GM19438 (cell line): Measurements from ENCODE around the gene PAQR5.
"Not testable (repeated sequence)": the region's sequence is repeated elsewhere in the genome, so short reads cannot be mapped to it uniquely, and the experiment has no call there.

Experiments
- ATAC-seq: cut with Tn5 transposase; IDR thresholded peaks from one replicate; pipeline ENCODE4 v1.9.1; 2021; ENCODE audit warnings: low read depth; ENCODE audit not compliant: unreplicated experiment

The PAQR5 gene

DNA sequence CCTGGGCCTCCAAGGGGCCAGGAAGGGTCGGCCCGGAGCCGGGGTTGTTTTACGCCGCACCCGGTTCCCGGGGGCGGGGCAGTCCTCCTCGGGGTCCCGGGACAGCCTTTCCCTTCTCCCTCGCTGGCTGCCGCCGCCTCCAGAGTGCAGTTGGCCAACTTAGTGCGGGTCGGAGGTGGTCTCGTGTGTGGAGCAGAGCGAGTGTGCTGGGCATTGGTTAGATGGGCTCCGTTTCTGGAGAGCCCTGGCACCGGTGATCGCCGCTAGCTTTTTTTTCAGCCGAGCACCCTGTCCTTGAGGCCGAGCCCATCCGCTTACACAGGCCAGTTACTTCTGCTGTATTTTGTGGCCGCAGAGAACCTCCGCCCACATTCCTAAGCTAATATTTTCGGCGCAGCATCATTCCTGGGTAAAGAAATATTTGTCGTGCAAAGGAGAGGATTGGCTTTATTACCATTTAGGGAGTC, 116.0 kb downstream of the PAQR5 start:
- peak; percentile 28 for ATAC-seq

DNA sequence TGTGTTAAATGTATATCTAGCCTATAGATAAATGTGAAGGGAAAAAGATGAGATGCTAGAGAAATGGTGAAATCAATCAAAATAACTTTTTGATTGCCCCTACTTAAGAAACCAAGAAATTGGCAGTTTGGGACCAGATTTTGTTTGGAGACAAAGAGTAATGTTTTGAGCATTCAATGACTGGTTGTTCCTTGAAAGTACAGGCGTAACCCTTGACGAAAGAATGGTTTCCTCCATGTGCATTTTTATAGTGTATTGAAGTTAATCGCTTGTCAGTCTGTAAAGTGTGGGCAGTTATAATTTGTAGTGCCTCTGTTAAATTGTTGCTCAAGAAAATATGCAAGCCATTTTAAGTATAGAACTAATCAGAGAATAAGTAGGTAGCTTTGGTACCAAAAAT, 116.7 kb downstream of the PAQR5 start:
- no peak for ATAC-seq

DNA sequence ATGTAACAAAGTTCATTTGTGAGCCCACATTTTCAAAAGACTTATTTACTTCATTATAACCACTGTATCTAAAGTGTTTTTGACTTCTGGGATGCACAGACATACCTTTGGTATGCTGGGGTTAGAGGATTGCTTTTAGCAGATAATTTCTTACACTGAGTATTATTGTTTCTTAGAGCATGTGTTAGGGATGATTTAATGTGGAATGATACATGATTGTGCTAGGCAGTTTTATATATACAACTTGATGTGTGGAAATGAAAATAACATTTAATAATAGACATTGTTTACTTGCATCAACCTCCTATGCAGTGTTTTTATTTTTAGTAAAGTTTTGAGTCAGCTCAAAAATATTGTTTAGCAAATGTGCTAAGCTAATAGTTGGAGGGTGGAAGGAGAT, 118.9 kb downstream of the PAQR5 start:
- ATAC-seq: no peak

DNA sequence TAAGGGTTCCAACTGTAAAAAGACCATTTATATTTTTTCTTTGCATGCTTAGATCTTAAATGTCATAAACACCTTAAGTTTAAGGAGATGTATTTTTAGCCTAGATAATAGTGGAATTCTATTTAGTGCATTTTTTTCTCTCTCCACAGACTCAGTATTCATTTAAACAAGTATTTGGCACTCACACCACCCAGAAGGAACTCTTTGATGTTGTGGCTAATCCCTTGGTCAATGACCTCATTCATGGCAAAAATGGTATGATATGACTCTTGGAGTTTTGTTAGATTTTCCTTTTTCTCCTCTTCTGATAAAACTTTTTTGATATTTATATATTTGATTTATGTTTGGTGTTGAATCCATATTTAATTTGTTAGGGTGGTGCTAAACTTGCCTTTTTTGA, 122.8 kb downstream of the PAQR5 start:
- no peak for ATAC-seq

DNA sequence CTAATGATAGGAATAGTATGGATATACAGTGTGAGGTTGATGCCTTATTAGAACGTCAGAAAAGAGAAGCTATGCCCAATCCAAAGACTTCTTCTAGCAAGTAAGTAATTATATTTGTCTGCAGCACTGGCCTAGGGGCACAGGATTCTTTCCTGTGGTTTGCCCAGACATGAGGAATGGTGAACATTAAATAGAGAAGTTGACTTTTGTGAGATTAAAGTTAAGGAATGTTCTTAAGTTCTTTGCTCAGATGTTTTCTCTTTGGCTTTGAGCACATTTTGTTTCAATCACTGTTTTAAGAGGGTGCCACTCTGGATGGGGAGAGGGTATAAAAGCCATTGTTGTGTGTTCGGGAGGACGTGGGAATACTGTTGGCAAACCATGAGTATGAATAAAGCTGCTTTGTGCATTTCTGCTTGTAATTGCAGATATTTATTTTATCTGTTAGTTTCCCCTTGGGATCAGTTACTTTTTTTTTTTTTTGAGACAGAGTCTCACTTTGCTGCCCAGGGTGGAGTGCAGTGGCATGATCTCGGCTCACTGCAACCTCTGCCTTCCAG, 123.7 kb downstream of the PAQR5 start:
- no peak for ATAC-seq

DNA sequence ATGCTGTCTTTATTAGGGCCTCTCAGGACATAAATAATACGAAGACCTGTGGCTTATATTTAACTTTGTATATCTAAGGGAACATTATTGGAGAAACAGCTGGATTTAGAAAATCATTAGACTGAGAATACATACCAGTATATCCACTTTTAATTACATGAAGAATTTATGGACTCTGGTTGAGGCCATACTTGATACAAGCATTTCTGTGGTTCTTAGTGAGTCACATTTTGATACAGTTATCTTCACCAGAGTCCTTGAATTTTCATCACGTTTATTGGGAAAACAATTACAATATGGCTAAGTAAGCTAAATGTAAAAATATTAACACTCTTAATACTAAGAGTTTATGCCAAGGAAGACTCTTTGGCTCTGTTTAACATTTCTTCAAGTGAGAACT, 125.3 kb downstream of the PAQR5 start:
- no peak for ATAC-seq

DNA sequence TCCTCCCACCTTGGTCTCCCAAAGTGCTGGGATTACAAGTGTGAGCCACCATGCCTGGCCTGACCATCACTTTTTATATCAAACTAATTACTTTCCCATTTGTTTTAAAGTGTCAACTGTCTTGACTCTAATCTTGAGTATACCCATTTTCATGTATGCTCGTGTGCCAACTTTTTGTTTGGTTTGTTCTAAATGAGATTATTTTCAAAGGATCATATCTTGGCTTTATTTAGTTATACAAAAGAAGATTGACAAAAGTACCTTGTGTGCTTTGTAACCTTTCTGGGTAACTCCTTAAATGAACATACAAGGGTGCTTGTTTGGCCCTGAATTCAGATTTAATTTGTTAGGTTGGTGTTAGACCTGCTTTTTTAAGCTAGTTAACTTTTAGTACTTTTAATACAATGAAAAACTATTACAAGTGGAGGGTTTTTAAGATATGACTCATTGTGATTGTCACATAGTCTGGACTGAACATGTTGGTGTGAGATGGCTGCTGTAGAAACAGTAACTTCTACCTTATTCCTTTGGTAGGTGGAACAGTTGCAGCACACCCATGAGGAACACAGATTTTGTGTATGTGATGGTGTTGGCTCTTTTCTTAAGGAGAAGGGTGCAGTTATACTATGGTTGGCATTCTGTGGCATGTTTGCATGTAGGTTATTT, 126.2 kb downstream of the PAQR5 start:
- no peak for ATAC-seq

DNA sequence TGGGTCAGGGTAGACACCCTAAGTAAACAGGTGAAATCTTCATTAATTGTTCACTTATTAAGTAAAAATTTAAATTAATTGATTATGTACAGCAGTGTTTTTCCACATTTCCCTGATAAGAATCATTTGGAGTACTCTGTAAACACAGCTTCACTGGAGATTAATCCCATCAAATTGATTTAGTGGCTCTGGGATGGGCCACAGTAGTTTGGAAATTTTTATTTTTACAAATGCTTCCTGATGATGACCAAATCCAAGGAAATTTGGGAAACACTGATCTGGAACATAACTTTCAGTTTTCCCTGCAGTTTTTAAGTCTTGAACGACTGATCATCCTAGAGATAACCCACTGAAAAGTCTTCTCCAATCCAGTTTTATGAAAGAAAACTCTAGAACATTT, 135.1 kb downstream of the PAQR5 start:
- no peak for ATAC-seq

DNA sequence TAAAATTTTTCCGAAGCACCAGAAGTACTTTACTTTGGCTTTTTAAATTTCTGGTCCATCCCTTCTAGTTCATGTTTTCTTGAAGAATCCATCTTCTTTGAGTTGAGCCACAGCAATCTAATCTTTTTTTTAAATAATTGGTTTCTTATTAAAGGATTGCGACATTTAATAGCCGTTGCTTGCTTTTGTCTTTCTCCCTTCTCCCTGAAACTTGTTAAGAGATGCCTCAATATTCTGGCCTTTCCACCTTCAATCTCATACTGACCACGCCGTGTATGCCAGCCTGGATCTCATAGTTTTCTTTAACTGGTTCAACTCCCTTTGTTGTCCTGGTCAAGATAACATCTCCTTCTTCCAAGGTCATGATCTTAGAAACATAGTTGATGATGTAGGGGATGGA, 135.5 kb downstream of the PAQR5 start:
- ATAC-seq: no peak

DNA sequence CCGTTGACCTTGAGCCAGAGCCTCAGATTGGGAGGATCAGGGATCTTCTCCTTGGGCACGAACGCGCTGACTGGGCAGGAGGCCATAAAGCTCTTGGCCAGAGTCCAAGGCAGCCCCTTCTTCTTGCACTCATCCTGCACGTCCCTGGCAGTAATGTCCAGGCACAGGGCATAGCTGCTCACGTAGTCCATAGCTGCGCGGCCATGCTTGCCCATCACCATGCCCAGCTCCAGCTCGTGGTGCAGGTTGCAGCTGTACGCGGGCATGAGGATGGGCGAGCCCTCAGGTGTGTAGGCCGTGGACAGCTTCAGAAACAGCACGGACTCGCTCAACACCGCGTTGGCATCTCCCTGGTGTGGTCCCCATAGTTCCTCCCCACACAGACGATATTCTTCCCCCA, 136.0 kb downstream of the PAQR5 start:
- no peak for ATAC-seq

DNA sequence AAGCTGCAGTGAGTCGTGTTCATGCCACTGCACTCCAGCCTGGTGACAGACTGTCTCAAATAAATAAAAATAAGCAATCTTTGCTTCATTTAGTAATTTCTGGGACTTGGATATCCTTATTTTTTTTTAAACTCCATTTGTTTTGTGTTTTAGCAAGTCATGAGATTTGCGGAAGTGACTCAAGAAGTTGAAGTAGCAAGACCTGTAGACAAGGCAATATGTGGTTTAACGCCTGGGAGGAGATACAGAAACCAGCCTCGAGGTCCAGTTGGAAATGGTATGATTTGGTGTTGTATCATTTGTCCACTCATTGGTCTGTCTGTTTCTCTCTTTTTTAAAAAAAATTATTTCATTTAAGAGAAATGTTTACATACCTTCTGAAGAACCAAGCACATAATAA, 137.3 kb downstream of the PAQR5 start:
- no peak for ATAC-seq

DNA sequence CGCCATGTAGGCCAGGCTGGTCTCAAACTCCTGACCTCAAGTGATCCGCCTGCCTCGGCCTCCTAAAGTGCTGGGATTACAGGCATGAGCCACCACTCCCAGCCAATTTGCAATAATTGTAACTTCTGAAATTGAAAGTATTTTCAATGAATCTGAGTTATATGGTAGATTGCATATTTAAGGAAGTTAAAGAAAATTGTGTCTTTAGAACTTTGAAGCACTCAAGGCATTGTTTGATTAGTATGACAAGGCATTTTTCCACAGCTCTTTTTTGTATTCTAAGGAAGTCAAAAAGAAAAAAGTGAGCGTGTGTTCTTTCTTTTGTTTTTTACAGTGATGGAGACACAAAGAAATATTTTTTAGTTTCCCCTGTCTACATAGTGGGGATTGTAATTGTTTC, 138.2 kb downstream of the PAQR5 start:
- ATAC-seq: no peak

DNA sequence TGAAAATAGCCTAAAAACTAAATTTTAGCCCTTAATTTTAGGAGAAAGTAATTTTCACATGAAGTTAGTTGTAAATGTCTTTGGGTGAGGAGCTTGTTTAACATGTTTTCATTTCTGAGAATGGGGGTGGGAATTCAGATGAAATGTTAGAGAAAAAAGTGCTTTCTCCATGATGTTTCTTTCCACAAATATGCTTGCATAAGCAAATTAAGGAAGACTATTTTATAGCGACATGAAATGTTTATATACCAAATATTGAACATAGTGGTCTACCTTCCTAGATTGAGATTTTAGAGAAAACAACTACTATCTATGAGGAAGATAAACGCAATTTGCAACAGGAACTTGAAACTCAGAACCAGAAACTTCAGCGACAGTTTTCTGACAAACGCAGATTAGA, 140.9 kb downstream of the PAQR5 start:
- no peak for ATAC-seq

DNA sequence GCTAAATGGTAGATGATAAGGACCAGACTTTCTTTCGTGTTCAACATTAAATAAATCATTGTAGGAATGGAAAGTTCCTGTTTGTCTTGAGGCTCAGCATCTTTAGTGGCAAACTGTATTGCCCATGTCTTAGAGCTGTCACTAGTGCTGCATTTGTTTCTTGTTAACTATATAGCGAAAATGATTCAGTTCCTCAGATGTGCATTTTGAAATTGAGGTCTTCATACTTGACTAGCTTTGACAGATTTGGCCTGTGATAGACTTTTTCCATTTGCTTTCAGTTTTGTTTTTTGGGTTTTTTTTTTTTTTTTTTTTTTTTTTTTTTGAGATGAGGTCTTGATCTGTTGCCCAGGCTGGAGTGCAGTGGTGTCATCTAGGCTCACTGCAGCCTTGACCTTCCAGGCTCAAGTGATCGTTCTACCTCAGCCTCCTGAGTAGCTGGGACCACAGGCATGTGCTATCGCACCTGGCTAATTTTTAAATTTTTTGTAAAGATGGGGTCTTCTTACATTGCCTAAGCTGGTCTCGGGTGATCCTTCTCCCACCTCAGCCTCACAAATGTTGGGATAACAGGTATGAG, 144.4 kb downstream of the PAQR5 start:
- no peak for ATAC-seq

DNA sequence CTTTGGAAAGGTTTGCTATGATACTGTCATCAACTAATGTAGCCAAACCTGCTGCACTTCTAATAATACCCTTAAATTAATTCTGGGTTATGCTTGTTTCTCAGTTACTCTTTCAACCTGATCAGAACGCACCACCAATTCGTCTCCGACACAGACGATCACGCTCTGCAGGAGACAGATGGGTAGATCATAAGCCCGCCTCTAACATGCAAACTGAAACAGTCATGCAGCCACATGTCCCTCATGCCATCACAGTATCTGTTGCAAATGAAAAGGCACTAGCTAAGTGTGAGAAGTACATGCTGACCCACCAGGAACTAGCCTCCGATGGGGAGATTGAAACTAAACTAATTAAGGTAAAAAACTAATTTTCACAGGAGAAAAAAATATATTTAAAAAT, 146.0 kb downstream of the PAQR5 start:
- no peak for ATAC-seq

DNA sequence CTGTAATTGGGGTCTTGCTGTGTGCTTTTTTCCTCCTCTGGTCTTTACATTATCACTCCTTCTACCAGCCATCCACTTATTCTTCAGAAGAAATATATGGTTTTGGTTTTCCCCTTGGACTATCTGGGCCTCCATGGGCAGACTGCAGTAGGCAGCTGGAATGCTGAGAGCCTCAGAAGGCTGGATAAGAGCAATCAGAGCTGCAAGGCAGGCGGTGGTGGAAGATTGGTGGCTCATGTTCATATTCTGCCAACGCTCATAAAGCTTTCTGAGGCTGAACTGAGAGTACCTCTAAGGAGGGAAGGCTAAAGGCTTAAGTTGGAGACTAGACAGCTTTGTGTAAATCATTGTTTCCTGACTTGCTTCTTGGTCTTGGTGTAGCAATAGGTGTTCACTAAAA, 148.2 kb downstream of the PAQR5 start:
- ATAC-seq: no peak

DNA sequence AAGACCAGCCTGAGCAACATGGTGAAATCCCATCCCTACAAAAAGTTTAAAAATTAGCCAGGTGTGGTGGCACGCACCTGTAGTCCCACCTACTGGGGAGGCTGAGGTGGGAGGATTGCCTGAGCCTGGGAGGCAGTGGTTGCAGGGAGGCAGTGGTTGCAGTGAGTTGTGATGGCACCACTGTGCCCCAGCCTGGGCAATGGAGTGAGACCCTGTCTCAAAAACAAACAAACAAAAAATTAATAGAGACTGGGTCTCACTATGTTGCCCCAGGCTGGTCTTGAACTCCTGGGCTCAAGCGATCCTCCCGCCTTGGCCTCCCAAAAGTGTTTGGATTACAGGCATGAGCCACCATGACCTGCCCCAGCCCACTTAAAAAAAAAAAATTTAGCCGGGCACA, 151.5 kb downstream of the PAQR5 start:
- not testable (repeated sequence) for ATAC-seq

DNA sequence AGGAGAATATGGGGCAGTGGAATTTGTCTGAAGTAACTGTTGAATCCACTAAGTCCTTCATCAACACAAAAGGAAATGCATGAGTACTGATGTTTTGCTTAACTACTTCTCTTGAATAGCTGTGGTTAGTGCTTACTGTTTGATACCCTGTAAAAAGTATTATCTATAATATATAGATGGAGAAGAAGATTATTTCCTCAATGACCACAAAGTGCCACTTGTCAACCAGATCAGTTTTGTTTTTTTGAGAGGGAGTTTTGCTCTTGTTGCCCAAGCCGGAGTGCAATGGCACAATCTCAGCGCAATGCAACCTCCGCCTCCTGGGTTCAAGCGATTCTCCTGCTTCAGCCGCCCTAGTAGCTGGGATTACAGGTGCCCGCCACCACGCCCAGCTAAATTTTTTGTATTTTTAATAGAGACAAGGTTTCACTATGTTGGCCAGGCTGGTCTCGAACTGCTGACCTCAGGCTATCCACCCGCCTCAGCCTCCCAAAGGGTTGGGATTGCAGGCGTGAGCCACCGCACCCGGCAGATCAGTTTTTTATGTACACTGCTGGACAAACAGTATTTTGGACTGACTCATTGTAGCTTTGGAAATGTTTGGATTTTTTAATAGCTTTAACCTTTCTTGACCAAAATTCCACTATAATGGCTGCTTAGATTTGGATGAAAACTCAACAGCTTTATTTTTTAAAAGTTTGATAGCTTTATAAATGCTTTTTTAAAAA, 152.4 kb downstream of the PAQR5 start:
- ATAC-seq: no peak

DNA sequence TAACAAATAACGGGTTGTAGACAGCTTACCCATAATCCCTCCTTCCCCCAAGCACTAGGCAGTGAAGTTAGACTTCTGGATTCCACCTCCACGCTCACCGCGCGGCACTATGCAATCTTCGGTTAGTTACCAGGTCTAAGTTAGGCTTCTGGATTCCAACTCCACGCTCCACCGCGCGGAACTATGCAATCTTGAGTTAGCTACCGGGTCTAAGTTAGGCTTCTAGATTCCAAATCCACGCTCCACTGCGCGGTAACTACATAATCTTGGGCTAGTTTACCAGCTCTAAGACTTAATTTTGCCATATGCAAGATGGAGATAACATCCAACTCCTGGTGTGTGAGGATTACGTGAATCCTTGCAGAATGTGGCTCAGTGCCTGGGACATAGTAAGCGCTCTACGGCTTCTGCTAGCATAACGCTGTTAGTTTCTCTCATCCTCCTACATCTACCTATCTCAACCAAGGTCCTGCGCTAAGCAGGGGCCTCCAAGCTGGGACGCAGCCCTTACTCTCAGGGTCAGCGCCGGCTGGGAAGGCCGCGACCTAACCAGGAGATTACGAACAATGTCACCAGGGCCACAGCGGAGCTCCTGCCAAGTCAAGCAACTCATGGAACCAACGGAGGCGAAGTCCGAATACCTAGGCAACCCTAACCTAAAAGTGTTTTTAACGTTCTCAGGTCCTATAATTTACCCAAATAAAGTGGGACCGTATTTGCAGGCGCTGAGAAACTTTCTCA, 153.4 kb downstream of the PAQR5 start:
- ATAC-seq: peak; percentile 42

DNA sequence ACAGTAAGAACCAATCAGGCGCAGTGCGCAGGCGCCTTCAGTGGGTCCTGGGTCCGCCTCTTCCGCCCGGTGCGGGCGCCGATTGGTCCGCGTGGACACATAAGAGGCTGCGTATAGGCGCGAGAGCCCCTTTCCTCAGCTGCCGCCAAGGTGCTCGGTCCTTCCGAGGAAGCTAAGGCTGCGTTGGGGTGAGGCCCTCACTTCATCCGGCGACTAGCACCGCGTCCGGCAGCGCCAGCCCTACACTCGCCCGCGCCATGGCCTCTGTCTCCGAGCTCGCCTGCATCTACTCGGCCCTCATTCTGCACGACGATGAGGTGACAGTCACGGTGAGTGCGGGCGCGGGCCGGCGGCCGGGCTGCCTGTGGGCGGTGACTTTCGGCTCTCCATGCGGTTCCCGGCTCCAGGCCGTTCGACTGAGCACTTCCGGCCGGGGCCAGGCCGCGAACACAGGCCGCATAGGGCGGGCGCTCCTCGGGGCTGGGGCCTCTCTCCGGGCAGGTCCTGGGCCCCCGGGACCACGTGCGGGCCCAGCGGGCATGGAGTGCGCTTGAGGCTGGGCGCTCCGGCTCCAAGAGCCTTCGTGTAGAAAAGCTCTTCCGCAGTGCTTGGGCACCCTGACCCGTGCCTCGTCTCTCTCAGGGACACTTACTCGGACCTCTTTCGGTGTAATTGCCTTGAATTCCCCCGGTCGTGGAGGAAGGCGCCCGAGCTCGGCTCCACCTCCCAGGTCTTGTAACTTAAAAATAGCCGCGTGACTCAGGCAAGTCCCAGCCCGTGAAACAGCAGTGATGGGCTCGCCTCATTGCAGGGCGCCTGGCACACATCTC, 154.2 kb downstream of the PAQR5 start, which contains the start of gene RPLP1:
Gene RPLP1 (plus strand): TSS at position 127 of the 830 bp plus-strand sequence. CDS start 131 bp downstream, at position 258.
- ATAC-seq: peak; percentile 74
